ENCODE data around the gene ZNF529. TPM values are rescaled to one million over a fixed set of nuclear protein-coding genes. Genes with fewer than 3 reads are reported as not detected.

Gene ZNF529
- total and polyA plus RNA-seq, 2 of the 13 experiments (the other 11 are each of a cell fraction or from before 2014, with no cell fraction given): 9.3 to 10.6 TPM

- no peak for TF ChIP-seq ZNF207 (IDR thresholded peaks at IDR 0.05; ENCODE audit: borderline replicate concordance)
- no peak for TF ChIP-seq TEAD2 (CRISPR knock-in tag; IDR thresholded peaks at IDR 0.05)
- no peak for TF ChIP-seq SRSF1 (optimal IDR thresholded peaks at IDR 0.05; ENCODE audit: low read depth, low read length)
- TF ChIP-seq JARID2 (CRISPR knock-in tag; IDR thresholded peaks at IDR 0.05; ENCODE audit: insufficient replicate concordance): no peak
- peak; percentile 95 for TF ChIP-seq ZNF335 (CRISPR knock-in tag; IDR thresholded peaks at IDR 0.05)
- peak; percentile 88 for TF ChIP-seq RBM39 (IDR thresholded peaks at IDR 0.05; ENCODE audit: low read depth, low read length, poor library complexity, severe bottlenecking)
- peak; percentile 90; the same call in 1 of the 2 replicates for TF ChIP-seq ZNF558 (CRISPR knock-in tag; IDR thresholded peaks at IDR 0.05; ENCODE audit: borderline replicate concordance)
- TF ChIP-seq ZNF616 (CRISPR knock-in tag; IDR thresholded peaks at IDR 0.05; ENCODE audit: low read depth): no peak
- TF ChIP-seq, protein P1, sequence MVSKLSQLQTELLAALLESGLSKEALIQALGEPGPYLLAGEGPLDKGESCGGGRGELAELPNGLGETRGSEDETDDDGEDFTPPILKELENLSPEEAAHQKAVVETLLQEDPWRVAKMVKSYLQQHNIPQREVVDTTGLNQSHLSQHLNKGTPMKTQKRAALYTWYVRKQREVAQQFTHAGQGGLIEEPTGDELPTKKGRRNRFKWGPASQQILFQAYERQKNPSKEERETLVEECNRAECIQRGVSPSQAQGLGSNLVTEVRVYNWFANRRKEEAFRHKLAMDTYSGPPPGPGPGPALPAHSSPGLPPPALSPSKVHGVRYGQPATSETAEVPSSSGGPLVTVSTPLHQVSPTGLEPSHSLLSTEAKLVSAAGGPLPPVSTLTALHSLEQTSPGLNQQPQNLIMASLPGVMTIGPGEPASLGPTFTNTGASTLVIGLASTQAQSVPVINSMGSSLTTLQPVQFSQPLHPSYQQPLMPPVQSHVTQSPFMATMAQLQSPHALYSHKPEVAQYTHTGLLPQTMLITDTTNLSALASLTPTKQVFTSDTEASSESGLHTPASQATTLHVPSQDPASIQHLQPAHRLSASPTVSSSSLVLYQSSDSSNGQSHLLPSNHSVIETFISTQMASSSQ (IDR thresholded peaks at IDR 0.05; ENCODE audit: low read depth): no peak
- TF ChIP-seq, protein P1 (CRISPR knock-in tag; IDR thresholded peaks at IDR 0.05; ENCODE audit: borderline replicate concordance): peak; percentile 59; the same call in 1 of the 2 replicates
- TF ChIP-seq ZNF34 (CRISPR knock-in tag; IDR thresholded peaks at IDR 0.05; ENCODE audit: borderline replicate concordance): no peak
- no peak for TF ChIP-seq PAX8 (CRISPR knock-in tag; IDR thresholded peaks at IDR 0.05; ENCODE audit: borderline replicate concordance)
- no peak for TF ChIP-seq NCOA5 (CRISPR knock-in tag; IDR thresholded peaks at IDR 0.05)
- TF ChIP-seq CTCF (CRISPR knock-in tag; IDR thresholded peaks at IDR 0.05): 0 out of 2 replicates have a peak, but pooled peaks have one; percentile 17
- no peak for TF ChIP-seq ZNF326 (CRISPR knock-in tag; IDR thresholded peaks at IDR 0.05; ENCODE audit: borderline replicate concordance)
- no peak for TF ChIP-seq MED13 (CRISPR knock-in tag; IDR thresholded peaks at IDR 0.05)
- peak; percentile 25 for TF ChIP-seq XRCC5 (optimal IDR thresholded peaks at IDR 0.05; ENCODE audit: low read length)
- TF ChIP-seq PLRG1 (conservative IDR thresholded peaks at IDR 0.05): no peak
- TF ChIP-seq FOXC1 (CRISPR knock-in tag; IDR thresholded peaks at IDR 0.05; ENCODE audit: borderline replicate concordance): peak; percentile 67
- peak; percentile 57; the same call in 1 of the 2 replicates for TF ChIP-seq KDM5A (IDR thresholded peaks at IDR 0.05; ENCODE audit: borderline replicate concordance, low read length)
- TF ChIP-seq FOXO4 (CRISPR knock-in tag; conservative IDR thresholded peaks at IDR 0.05): no peak
Observed at GRCh38 chr19:36573020-36573894, at the start of gene ZNF529 (continued).

Measured in HepG2 (cell line).